GM12874 (cell line): ENCODE measurements around the gene BMPR1B.

Source experiments
- TF ChIP-seq, protein P1 (sequence below): IDR thresholded peaks from 2 replicates; pipeline ENCODE4 v1.5.1; 2011; ENCODE audit warnings: low read depth, mild to moderate bottlenecking, control low read depth, low read length, moderate library complexity; ENCODE audit not compliant: insufficient read depth

The BMPR1B gene

GRCh38 chr4:94798808-94799207 is 41.1 kb downstream of the BMPR1B start:
- TF ChIP-seq, protein P1, sequence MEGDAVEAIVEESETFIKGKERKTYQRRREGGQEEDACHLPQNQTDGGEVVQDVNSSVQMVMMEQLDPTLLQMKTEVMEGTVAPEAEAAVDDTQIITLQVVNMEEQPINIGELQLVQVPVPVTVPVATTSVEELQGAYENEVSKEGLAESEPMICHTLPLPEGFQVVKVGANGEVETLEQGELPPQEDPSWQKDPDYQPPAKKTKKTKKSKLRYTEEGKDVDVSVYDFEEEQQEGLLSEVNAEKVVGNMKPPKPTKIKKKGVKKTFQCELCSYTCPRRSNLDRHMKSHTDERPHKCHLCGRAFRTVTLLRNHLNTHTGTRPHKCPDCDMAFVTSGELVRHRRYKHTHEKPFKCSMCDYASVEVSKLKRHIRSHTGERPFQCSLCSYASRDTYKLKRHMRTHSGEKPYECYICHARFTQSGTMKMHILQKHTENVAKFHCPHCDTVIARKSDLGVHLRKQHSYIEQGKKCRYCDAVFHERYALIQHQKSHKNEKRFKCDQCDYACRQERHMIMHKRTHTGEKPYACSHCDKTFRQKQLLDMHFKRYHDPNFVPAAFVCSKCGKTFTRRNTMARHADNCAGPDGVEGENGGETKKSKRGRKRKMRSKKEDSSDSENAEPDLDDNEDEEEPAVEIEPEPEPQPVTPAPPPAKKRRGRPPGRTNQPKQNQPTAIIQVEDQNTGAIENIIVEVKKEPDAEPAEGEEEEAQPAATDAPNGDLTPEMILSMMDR = no peak

GRCh38 chr4:94801016-94801415 is 43.3 kb downstream of the BMPR1B start:
- TF ChIP-seq, protein P1 = no peak

DNA sequence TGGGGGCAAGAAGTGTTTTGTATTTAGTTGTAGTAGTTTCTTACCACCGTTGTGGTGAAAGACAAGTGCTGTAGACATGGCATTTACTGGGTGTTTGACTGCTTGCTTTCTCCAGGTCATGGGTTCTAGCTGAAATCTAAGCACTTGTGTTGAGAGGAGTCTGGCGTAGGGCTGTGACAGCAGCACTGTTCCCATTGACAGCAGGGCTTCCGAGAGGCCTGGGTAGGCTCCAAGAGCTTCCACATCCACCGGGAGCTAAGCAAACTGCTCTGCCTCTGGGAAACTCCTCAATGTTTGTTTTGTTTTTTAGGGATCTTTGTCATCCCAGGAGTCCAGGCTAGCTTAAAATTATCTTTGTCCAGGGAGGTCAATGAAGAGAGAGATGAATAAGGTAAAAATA is 44.3 kb downstream of the BMPR1B start:
- TF ChIP-seq, protein P1 = no peak

DNA sequence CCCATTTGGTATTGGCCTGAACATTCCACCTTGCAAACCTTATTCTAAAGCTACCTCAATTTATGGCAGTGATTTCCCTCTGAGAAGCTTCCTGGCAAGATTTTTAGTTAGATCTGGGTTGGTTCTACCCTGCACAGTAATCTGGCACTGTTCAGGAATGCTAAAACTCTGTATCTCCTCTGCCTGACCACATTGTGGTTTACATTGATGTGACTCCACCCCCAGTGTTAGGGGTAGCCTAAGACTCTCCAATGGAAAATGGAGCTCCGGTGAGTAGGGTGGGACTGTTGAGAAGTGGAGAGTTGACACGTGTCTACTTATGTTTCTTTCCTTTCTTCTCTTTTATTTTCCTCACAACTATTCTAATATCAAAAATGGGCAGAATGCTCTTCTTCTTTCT is 45.4 kb downstream of the BMPR1B start:
- TF ChIP-seq, protein P1 = no peak

GRCh38 chr4:94804650-94805049 is 46.9 kb downstream of the BMPR1B start:
- TF ChIP-seq, protein P1 = no peak

DNA sequence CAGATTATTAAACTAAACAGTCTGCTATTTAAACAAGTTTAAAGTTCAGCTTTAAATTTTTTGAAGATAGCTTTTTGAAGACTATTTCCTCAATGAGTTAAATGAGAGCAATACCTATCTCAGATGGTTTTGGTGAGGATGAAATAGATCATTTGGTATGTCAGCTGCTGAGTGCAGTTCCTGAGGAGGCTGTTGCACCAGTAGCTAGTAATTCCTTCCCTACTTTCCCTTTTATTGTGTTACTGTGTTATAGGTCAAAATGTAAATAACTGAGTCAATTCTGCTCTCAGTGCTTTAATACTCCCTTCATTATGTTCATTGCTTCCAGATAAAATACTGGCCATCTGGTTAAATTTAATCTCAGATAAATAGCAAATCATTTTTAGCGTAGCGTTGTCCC is 48.6 kb downstream of the BMPR1B start:
- TF ChIP-seq, protein P1 = no peak

- TF ChIP-seq, protein P1 = no peak
Observed at GRCh38 chr4:94811643-94812042, 53.9 kb downstream of the BMPR1B start.

DNA sequence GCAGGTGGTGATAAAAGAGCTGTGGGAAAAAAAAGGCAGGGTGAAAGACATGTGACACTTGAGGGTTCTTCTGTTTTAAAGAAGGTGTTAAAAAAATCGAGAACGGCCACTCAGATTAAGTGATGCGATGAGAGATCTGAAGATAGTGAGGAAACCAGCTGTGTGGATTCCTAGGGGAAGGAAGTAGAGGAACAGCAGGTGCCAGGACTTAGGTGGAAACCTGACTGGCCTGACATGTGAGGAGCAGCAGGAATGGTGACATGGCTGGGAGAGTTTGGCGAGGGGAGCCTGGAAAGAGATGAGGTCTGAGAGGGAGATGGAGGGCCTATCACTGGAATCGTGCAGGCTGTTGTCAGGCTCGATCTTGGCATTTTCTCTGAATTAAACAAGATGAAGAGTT is 55.5 kb downstream of the BMPR1B start:
- TF ChIP-seq, protein P1 = no peak
